H9 (cell line): ENCODE results near the gene TSPAN18. TPM values are rescaled to one million over a fixed set of nuclear protein-coding genes. Genes with fewer than 3 reads are reported as not detected.

Experiments
- DNase-seq: peaks from one replicate; pipeline ENCODE4 v3.0.0-alpha.2; 2017
- H2AFZ ChIP-seq: one replicate; pipeline ENCODE4 v1.6.1; 2013; ENCODE audit warnings: mild to moderate bottlenecking, low read length, control low read depth, moderate library complexity
- H2AK5ac ChIP-seq: 2 replicates; pipeline ENCODE4 v1.6.1; 2013; ENCODE audit warnings: low read length, control low read depth, mixed read lengths; ENCODE audit not compliant: insufficient read length
- H2BK120ac ChIP-seq: one replicate; pipeline ENCODE4 v1.6.1; 2013; ENCODE audit warnings: low read depth, mild to moderate bottlenecking, low read length, control low read depth, inconsistent platforms; ENCODE audit not compliant: poor library complexity, severe bottlenecking
- H2BK12ac ChIP-seq: 2 replicates; pipeline ENCODE4 v1.6.1; 2013; ENCODE audit warnings: low read length, control low read depth, mixed read lengths, low read depth; ENCODE audit not compliant: insufficient read length
- H2BK15ac ChIP-seq: 2 replicates; pipeline ENCODE4 v1.6.1; 2013; ENCODE audit warnings: low read depth, low read length, control low read depth
- H2BK20ac ChIP-seq: one replicate; pipeline ENCODE4 v1.6.1; 2013; ENCODE audit warnings: low read depth, mild to moderate bottlenecking, low read length, control low read depth, inconsistent platforms; ENCODE audit not compliant: poor library complexity, severe bottlenecking
- H2BK5ac ChIP-seq: 2 replicates; pipeline ENCODE4 v1.6.1; 2013; ENCODE audit warnings: low read length, control low read depth, mixed read lengths; ENCODE audit not compliant: insufficient read length
- H3K14ac ChIP-seq: 2 replicates; pipeline ENCODE4 v1.6.1; 2013; ENCODE audit warnings: low read length, control low read depth; ENCODE audit not compliant: insufficient read depth
- H3K18ac ChIP-seq: 2 replicates; pipeline ENCODE4 v1.6.1; 2013; ENCODE audit warnings: low read depth, mild to moderate bottlenecking, mixed read lengths, low read length, control low read depth; ENCODE audit not compliant: insufficient read length
- H3K23ac ChIP-seq: 2 replicates; pipeline ENCODE4 v1.6.1; 2013; ENCODE audit warnings: low read length, control low read depth, mixed read lengths, low read depth; ENCODE audit not compliant: insufficient read length
- H3K23me2 ChIP-seq: 2 replicates; pipeline ENCODE4 v1.6.1; 2013; ENCODE audit warnings: low read depth, mild to moderate bottlenecking, mixed read lengths, low read length, control low read depth; ENCODE audit not compliant: insufficient read length, poor library complexity, severe bottlenecking
- H3K27ac ChIP-seq: 2 replicates; pipeline ENCODE4 v1.5.1; 2013; ENCODE audit warnings: low read length, control low read depth, mixed read lengths, low read depth; ENCODE audit not compliant: insufficient read length
- H3K27me3 ChIP-seq: 2 replicates; pipeline ENCODE4 v1.6.1; 2013; ENCODE audit warnings: low read length, control low read depth, inconsistent platforms; ENCODE audit not compliant: insufficient read depth
- H3K4ac ChIP-seq: 2 replicates; pipeline ENCODE4 v1.6.1; 2013; ENCODE audit warnings: low read depth, mild to moderate bottlenecking, control low read depth, inconsistent platforms, low read length, moderate library complexity
- H3K4me1 ChIP-seq: 2 replicates; pipeline ENCODE4 v1.6.1; 2013; ENCODE audit warnings: low read length, control low read depth, inconsistent platforms; ENCODE audit not compliant: insufficient read depth
- H3K4me2 ChIP-seq: 2 replicates; pipeline ENCODE4 v1.6.1; 2013; ENCODE audit warnings: low read length, control low read depth, mixed read lengths; ENCODE audit not compliant: insufficient read length, insufficient read depth
- H3K56ac ChIP-seq: 2 replicates; pipeline ENCODE4 v1.6.1; 2013; ENCODE audit warnings: low read depth, mild to moderate bottlenecking, mixed read lengths, low read length, control low read depth; ENCODE audit not compliant: insufficient read length
- H3K79me1 ChIP-seq: 2 replicates; pipeline ENCODE4 v1.6.1; 2013; ENCODE audit warnings: low read depth, mild to moderate bottlenecking, moderate library complexity, low read length, control low read depth, inconsistent platforms; ENCODE audit not compliant: insufficient read depth, poor library complexity, severe bottlenecking
- H3K79me2 ChIP-seq: 2 replicates; pipeline ENCODE4 v1.6.1; 2013; ENCODE audit warnings: low read length, control low read depth, inconsistent platforms; ENCODE audit not compliant: insufficient read depth
- H3K9ac ChIP-seq: 2 replicates; pipeline ENCODE4 v1.6.1; 2013; ENCODE audit warnings: low read length, control low read depth, mixed read lengths; ENCODE audit not compliant: insufficient read length; ENCODE audit errors: extremely low read depth
- H3K9me3 ChIP-seq: one replicate; pipeline ENCODE4 v1.6.1; 2013; ENCODE audit warnings: low read depth, low read length, inconsistent platforms; ENCODE audit not compliant: control insufficient read depth
- H3T11ph ChIP-seq: one replicate; pipeline ENCODE4 v1.6.1; 2013; ENCODE audit warnings: mild to moderate bottlenecking, low read length, control low read depth, inconsistent platforms
- H4K20me1 ChIP-seq: one replicate; pipeline ENCODE4 v1.6.1; 2013; ENCODE audit not compliant: control insufficient read depth, insufficient read length, insufficient read depth
- H4K5ac ChIP-seq: 2 replicates; pipeline ENCODE4 v1.6.1; 2013; ENCODE audit warnings: low read depth, mild to moderate bottlenecking, mixed read lengths, low read length, control low read depth; ENCODE audit not compliant: insufficient read length
- H4K8ac ChIP-seq: replicated peaks from 2 replicates; pipeline ENCODE4 v1.6.1; 2013; ENCODE audit warnings: low read length, control low read depth, mixed read lengths, low read depth; ENCODE audit not compliant: insufficient read length
- H4K91ac ChIP-seq: 2 replicates; pipeline ENCODE4 v1.6.1; 2013; ENCODE audit warnings: low read depth, mild to moderate bottlenecking, moderate library complexity, mixed read lengths, low read length, control low read depth; ENCODE audit not compliant: insufficient read length
- H3K27ac Mint-ChIP-seq, 3 experiments: 2 replicates in 2 of 3; 3 replicates in 1 of 3; pipeline ENCODE4 v1.8.0; 2020 to 2021; ENCODE audit warnings: mixed read lengths in 3 of 3, mild to moderate bottlenecking in 1 of 3, moderate library complexity in 1 of 3
- H3K27me3 Mint-ChIP-seq: 2 replicates; pipeline ENCODE4 v1.8.0; 2021; ENCODE audit warnings: low read depth, mild to moderate bottlenecking, moderate library complexity, mixed read lengths
- H3K36me3 Mint-ChIP-seq, 3 experiments: 2 replicates in 2 of 3; 3 replicates in 1 of 3; pipeline ENCODE4 v1.8.0; 2020 to 2021; ENCODE audit warnings: low read depth in 3 of 3, mixed read lengths in 3 of 3; ENCODE audit not compliant: insufficient read depth in 1 of 3
- H3K4me1 Mint-ChIP-seq, 2 experiments: 2 replicates each; pipeline ENCODE4 v1.8.0; 2020; ENCODE audit warnings: mixed read lengths in 2 of 2
- H3K4me3 Mint-ChIP-seq, 2 experiments: 2 replicates in 1 of 2; 3 replicates in 1 of 2; pipeline ENCODE4 v1.8.0; 2020 to 2021; ENCODE audit warnings: mild to moderate bottlenecking in 2 of 2, mixed read lengths in 2 of 2, moderate library complexity in 1 of 2
- H3K9me3 Mint-ChIP-seq, 2 experiments: 2 replicates in 1 of 2; 3 replicates in 1 of 2; pipeline ENCODE4 v1.8.0; 2020; ENCODE audit warnings: mild to moderate bottlenecking in 2 of 2, mixed read lengths in 2 of 2, moderate library complexity in 1 of 2
- WGBS: extraction: QIAGEN DNeasy Blood & Tissue Kit; methylation state at CpG from one replicate; pipeline ENCODE4 v1.1.7; 2013; ENCODE audit warnings: missing lambda C conversion rate, low lambda C conversion rate, mixed read lengths; ENCODE audit not compliant: insufficient read length; ENCODE audit errors: extremely low coverage; 5-methylcytosine and 5-hydroxymethylcytosine counted together
- total RNA-seq: library from RNA; stranded (reverse); gene quantifications from 2 replicates; pipeline ENCODE4 v1.2.1, GENCODE V29; 2021
- TF ChIP-seq, protein P1 (sequence below): fragments of 200-600 bp; sonication (generic); conservative IDR thresholded peaks from 3 replicates; pipeline ENCODE4 v1.8.0; 2021; ENCODE audit warnings: antibody characterized with exemption, mild to moderate bottlenecking

Gene TSPAN18
- total RNA-seq, 1 experiment from 2014 or later = 25.3 TPM

DNA sequence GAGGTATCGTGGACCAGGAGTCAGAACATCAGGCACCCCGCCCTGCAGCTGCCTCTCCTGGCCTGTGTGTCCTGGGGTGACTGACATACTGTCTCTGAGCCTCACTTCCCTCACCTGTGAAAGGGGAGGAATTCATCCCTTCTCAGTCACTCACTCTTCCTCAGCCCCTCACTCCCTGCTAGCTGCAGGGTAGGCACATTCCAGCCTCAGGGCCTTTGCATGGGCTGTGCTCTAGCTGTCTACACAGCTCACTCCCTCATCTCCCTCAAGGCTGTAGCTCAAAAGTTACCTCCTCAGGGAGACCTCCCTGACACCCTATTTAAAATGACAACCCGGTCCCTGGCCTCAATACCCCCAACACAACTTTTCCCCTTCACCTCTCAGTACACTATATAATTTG lies 221.4 kb downstream of the TSPAN18 start:
- H3K23ac ChIP-seq = no peak overlapping the region
- peaks cover 62 to 78% of the 10 kb centered on the region in 2 experiments for H3K4me1 Mint-ChIP-seq
- H3K27me3 Mint-ChIP-seq = peaks cover 7% of the 10 kb centered on the region
- H3K14ac ChIP-seq = no peak overlapping the region
- TF ChIP-seq, protein P1, sequence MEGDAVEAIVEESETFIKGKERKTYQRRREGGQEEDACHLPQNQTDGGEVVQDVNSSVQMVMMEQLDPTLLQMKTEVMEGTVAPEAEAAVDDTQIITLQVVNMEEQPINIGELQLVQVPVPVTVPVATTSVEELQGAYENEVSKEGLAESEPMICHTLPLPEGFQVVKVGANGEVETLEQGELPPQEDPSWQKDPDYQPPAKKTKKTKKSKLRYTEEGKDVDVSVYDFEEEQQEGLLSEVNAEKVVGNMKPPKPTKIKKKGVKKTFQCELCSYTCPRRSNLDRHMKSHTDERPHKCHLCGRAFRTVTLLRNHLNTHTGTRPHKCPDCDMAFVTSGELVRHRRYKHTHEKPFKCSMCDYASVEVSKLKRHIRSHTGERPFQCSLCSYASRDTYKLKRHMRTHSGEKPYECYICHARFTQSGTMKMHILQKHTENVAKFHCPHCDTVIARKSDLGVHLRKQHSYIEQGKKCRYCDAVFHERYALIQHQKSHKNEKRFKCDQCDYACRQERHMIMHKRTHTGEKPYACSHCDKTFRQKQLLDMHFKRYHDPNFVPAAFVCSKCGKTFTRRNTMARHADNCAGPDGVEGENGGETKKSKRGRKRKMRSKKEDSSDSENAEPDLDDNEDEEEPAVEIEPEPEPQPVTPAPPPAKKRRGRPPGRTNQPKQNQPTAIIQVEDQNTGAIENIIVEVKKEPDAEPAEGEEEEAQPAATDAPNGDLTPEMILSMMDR = no peak
- no peaks in the 10 kb centered on the region for H4K20me1 ChIP-seq
- no peak overlapping the region for H3K4me2 ChIP-seq
- H2AK5ac ChIP-seq = no peak overlapping the region
- peak overlapping the region in 1 of 2 experiments; percentile 38; a peak in 2 of 5 replicates for H3K4me3 Mint-ChIP-seq
- H2BK12ac ChIP-seq = no peak overlapping the region
- no peak overlapping the region for H4K8ac ChIP-seq
- H3K27ac ChIP-seq = no peak overlapping the region
- H3K27me3 ChIP-seq = no peaks in the 10 kb centered on the region
- H3K18ac ChIP-seq = no peak overlapping the region
- no peak overlapping the region for H4K5ac ChIP-seq
- H2BK20ac ChIP-seq = no peak overlapping the region
- H3K9me3 Mint-ChIP-seq = no peaks in the 10 kb centered on the region
- peaks cover 4% of the 10 kb centered on the region for H3K23me2 ChIP-seq
- H3K9me3 ChIP-seq = no peaks in the 10 kb centered on the region
- no peaks in the 10 kb centered on the region for H3K79me2 ChIP-seq
- no peaks in the 10 kb centered on the region for H3K79me1 ChIP-seq
- no peak overlapping the region for H2BK15ac ChIP-seq
- H3K4ac ChIP-seq = no peak overlapping the region
- H2BK120ac ChIP-seq = no peak overlapping the region
- H3K9ac ChIP-seq = no peak overlapping the region
- H3K36me3 Mint-ChIP-seq = peaks cover 0 to 14% (median 12%) of the 10 kb centered on the region in 3 experiments; a peak in 4 of 7 replicates
- H2AFZ ChIP-seq = no peak overlapping the region
- no peak overlapping the region for H3T11ph ChIP-seq
- DNase-seq = no peak
- H3K27ac Mint-ChIP-seq = peak overlapping the region in 1 of 3 experiments; percentile 84; a peak in 1 of 7 replicates
- H3K4me1 ChIP-seq = peaks cover 2% of the 10 kb centered on the region; the same call in 1 of the 2 replicates
- H3K56ac ChIP-seq = no peak overlapping the region
- H4K91ac ChIP-seq = no peak overlapping the region
- no peak overlapping the region for H2BK5ac ChIP-seq
- WGBS = no CpG with 5 or more reads among the region's 3 CpGs
